GM23338 (cell line): ENCODE results near the gene UBQLN4. TPM values are rescaled to one million over a fixed set of nuclear protein-coding genes. Genes with fewer than 3 reads are reported as not detected.

Source experiments
- EZH2 ChIP-seq: fragments of 200-600 bp; sonication (generic); IDR thresholded peaks from one replicate; pipeline ENCODE4 v1.8.0; 2017; ENCODE audit warnings: antibody characterized with exemption, mild to moderate bottlenecking, low read depth; ENCODE audit not compliant: unreplicated experiment
- EZH2phosphoT487 ChIP-seq: fragments of 200-600 bp; sonication (generic); IDR thresholded peaks from one replicate; pipeline ENCODE4 v1.8.1; 2018; ENCODE audit warnings: antibody characterized with exemption; ENCODE audit not compliant: unreplicated experiment
- JUNB ChIP-seq: IDR thresholded peaks from one replicate; pipeline ENCODE4 v1.6.1; 2016; ENCODE audit warnings: antibody characterized with exemption; ENCODE audit not compliant: unreplicated experiment
- POLR2AphosphoS5 ChIP-seq: IDR thresholded peaks from 2 replicates; pipeline ENCODE4 v1.6.1; 2016; ENCODE audit warnings: antibody characterized with exemption, low read depth
- ZNF114 ChIP-seq: fragments of 250-450 bp; sonication (Bioruptor Pico); IDR thresholded peaks from 2 replicates; pipeline ENCODE4 v1.5.0; 2020; ENCODE audit warnings: mild to moderate bottlenecking, moderate library complexity
- polyA plus RNA-seq: library from polyadenylated mRNA; unstranded; fragments of >200 nt; fragmentation: Nextera tagmentation; extraction: Ambion mirVana; gene quantifications from 2 replicates; pipeline ENCODE4 v1.2.1, GENCODE V29; 2016
- total RNA-seq: library from RNA; depleted of rRNA; stranded (reverse); fragments of >200 nt; shearing (Covaris generic); gene quantifications from 2 replicates; pipeline ENCODE4 v1.2.3, GENCODE V29; 2014
- TF ChIP-seq, protein P1 (sequence below): fragments of 250-450 bp; sonication (Bioruptor Pico); IDR thresholded peaks from 2 replicates; pipeline ENCODE4 v1.5.0; 2020; ENCODE audit warnings: mild to moderate bottlenecking, moderate library complexity
- TF ChIP-seq, protein P2 (sequence below): IDR thresholded peaks from 2 replicates; pipeline ENCODE4 v1.6.1; 2016; ENCODE audit warnings: antibody characterized with exemption
- TF ChIP-seq, protein P3 (sequence below), 2 experiments: fragments of 200-600 bp in 1 of 2; sonication (generic) in 1 of 2; conservative IDR thresholded peaks; 2 replicates each; pipeline versions ENCODE4 v1.5.1 to v1.6.1; 2016 to 2017; ENCODE audit warnings: antibody characterized with exemption in 2 of 2, low read depth in 2 of 2, mild to moderate bottlenecking in 2 of 2, moderate library complexity in 1 of 2

The UBQLN4 gene
- total and polyA plus RNA-seq, 2 experiments from 2014 or later, result 10.0 to 30.5 TPM

DNA sequence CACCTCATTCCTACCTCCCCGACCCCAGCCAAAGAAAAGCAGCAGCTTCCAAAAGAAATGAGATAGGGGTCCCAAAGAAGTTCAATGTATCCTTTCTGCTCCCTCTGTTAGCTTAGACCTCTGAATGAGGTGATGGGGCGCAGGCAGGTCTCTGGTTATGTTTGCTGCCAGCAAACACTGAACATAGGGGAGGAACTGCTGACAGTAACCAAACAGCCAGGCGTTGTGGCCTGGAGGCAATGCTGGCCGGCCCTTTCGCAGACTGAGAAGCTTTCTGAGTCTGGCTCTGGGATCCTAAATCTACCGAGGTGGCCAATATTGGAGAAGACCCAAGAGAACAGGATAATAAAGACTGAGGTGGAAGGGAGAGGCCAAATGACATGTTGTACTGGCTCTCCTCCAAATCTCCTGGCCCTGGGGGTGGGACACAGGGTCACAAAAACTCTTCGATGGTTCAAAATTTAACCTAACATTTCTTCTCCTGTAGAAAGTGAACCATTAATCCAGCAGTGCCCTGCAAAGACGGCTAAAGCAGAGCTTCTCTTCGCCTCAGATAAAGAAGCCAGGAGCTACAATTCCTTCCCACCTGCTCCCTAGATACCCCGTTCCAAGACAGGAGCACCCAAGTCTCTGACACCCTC, 52.5 kb downstream of the UBQLN4 start (continued):
- TF ChIP-seq, protein P1, sequence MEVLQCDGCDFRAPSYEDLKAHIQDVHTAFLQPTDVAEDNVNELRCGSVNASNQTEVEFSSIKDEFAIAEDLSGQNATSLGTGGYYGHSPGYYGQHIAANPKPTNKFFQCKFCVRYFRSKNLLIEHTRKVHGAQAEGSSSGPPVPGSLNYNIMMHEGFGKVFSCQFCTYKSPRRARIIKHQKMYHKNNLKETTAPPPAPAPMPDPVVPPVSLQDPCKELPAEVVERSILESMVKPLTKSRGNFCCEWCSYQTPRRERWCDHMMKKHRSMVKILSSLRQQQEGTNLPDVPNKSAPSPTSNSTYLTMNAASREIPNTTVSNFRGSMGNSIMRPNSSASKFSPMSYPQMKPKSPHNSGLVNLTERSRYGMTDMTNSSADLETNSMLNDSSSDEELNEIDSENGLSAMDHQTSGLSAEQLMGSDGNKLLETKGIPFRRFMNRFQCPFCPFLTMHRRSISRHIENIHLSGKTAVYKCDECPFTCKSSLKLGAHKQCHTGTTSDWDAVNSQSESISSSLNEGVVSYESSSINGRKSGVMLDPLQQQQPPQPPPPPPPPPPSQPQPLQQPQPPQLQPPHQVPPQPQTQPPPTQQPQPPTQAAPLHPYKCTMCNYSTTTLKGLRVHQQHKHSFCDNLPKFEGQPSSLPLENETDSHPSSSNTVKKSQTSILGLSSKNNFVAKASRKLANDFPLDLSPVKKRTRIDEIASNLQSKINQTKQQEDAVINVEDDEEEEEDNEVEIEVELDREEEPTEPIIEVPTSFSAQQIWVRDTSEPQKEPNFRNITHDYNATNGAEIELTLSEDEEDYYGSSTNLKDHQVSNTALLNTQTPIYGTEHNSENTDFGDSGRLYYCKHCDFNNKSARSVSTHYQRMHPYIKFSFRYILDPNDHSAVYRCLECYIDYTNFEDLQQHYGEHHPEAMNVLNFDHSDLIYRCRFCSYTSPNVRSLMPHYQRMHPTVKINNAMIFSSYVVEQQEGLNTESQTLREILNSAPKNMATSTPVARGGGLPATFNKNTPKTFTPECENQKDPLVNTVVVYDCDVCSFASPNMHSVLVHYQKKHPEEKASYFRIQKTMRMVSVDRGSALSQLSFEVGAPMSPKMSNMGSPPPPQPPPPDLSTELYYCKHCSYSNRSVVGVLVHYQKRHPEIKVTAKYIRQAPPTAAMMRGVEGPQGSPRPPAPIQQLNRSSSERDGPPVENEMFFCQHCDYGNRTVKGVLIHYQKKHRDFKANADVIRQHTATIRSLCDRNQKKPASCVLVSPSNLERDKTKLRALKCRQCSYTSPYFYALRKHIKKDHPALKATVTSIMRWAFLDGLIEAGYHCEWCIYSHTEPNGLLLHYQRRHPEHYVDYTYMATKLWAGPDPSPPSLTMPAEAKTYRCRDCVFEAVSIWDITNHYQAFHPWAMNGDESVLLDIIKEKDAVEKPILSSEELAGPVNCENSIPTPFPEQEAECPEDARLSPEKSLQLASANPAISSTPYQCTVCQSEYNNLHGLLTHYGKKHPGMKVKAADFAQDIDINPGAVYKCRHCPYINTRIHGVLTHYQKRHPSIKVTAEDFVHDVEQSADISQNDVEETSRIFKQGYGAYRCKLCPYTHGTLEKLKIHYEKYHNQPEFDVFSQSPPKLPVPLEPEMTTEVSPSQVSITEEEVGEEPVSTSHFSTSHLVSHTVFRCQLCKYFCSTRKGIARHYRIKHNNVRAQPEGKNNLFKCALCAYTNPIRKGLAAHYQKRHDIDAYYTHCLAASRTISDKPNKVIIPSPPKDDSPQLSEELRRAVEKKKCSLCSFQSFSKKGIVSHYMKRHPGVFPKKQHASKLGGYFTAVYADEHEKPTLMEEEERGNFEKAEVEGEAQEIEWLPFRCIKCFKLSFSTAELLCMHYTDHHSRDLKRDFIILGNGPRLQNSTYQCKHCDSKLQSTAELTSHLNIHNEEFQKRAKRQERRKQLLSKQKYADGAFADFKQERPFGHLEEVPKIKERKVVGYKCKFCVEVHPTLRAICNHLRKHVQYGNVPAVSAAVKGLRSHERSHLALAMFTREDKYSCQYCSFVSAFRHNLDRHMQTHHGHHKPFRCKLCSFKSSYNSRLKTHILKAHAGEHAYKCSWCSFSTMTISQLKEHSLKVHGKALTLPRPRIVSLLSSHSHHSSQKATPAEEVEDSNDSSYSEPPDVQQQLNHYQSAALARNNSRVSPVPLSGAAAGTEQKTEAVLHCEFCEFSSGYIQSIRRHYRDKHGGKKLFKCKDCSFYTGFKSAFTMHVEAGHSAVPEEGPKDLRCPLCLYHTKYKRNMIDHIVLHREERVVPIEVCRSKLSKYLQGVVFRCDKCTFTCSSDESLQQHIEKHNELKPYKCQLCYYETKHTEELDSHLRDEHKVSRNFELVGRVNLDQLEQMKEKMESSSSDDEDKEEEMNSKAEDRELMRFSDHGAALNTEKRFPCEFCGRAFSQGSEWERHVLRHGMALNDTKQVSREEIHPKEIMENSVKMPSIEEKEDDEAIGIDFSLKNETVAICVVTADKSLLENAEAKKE (CRISPR knock-in tag), result no peak
- no peak for TF ChIP-seq JUNB
- no peak for TF ChIP-seq EZH2phosphoT487
- TF ChIP-seq, protein P2, sequence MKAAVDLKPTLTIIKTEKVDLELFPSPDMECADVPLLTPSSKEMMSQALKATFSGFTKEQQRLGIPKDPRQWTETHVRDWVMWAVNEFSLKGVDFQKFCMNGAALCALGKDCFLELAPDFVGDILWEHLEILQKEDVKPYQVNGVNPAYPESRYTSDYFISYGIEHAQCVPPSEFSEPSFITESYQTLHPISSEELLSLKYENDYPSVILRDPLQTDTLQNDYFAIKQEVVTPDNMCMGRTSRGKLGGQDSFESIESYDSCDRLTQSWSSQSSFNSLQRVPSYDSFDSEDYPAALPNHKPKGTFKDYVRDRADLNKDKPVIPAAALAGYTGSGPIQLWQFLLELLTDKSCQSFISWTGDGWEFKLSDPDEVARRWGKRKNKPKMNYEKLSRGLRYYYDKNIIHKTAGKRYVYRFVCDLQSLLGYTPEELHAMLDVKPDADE, result no peak
- no peak for TF ChIP-seq EZH2
- TF ChIP-seq, protein P3, sequence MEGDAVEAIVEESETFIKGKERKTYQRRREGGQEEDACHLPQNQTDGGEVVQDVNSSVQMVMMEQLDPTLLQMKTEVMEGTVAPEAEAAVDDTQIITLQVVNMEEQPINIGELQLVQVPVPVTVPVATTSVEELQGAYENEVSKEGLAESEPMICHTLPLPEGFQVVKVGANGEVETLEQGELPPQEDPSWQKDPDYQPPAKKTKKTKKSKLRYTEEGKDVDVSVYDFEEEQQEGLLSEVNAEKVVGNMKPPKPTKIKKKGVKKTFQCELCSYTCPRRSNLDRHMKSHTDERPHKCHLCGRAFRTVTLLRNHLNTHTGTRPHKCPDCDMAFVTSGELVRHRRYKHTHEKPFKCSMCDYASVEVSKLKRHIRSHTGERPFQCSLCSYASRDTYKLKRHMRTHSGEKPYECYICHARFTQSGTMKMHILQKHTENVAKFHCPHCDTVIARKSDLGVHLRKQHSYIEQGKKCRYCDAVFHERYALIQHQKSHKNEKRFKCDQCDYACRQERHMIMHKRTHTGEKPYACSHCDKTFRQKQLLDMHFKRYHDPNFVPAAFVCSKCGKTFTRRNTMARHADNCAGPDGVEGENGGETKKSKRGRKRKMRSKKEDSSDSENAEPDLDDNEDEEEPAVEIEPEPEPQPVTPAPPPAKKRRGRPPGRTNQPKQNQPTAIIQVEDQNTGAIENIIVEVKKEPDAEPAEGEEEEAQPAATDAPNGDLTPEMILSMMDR (conservative IDR thresholded peaks at IDR 0.05; ENCODE audit: low read depth in 2 of 2), result no peak
- TF ChIP-seq ZNF114 (CRISPR knock-in tag), result no peak
- TF ChIP-seq POLR2AphosphoS5, result no peak
